Activated CD8-positive, alpha-beta memory T cell treated with anti-CD3 and anti-CD28 coated beads, Interleukin-2, amount 50 U/mL, for 4 hours (primary cell): ENCODE data around the gene EML4.
"Not testable (repeated sequence)": the region's sequence is repeated elsewhere in the genome, so short reads cannot be mapped to it uniquely, and the experiment has no call there.

Experiments used
- DNase-seq: peaks from one replicate; pipeline ENCODE4 v3.0.0-alpha.2; 2020

The EML4 gene

DNA sequence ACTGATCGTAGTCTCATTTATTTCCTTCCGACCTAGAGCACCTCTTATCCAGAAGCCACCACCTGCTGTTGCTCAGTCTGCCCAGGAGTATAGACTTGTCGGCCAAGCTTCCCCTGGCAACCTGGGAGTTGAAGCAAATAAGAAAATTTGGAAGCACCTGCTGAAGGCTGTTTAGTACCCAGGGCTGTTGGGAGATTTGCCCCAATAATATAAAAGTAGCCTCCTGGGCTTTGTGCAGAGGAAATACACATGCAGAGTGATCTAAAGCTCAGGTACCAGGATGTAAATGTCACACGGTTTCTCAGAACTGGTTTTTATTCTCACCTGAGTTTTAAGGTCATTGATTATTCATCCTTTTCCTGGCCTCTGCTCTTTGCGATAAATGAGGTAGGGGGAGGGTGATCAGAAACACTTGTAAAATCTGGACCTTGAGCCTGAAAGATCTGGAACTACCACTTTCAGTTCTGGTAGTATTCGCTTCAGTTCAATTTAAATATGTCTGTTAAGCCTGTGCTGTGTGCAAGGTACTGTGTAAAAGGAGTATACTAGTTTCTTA lies 192.7 kb downstream of the EML4 start:
- no peak for DNase-seq

DNA sequence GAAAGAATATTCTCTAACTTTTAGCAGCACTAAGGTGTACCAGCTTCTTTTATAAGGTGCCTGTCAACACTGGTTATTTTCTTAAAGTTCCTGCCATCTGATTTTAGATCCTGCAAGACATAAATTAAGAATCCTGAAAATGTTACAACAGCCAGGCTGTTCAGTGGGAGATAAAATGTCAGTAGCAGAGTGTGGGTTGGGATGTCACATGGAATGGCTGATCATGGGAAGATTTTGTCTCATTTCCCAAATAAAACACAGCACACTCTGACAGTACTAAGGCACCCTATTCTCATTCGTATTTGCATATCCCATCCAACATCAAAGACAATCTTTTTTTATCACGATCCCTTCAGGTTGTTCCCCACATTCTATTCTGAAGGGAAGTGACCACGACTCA lies 194.3 kb downstream of the EML4 start:
- DNase-seq = no peak

DNA sequence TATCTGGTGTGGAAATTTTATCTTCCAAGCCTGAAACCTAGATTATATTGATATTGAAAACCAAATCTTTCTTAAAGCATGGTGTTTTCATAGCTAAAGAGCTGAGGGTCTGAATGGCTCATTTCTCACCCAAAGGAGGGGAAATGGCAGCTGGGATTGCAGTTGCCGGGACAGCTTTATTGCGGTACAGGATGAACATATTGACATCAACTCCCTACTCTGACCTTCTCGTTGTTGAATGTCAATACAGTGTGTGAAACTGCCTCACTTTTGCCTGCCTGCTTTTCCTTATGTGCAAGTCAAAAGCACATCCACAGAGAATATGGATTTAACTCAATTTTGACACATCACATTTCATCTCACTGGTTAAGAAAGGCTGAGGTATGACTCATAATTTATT lies 195.5 kb downstream of the EML4 start:
- DNase-seq = no peak

DNA sequence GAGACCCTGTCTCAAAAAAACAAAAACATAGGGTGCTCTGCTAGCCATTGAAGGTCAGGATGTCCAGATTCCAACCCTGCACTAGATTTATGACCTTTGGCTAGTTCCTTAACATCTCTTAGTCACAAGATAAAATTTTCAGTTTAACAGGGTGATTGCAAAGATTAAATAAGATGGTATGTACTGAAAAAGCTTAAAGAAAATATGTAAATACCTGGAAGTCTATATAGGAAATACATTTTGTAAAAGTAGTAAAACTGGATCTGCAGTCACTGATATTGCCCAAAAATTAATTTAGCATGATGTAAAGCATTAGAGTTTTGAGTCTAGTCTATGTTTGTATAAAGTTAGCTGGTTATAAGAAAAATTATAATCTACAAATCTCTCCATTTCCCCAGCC lies 197.3 kb downstream of the EML4 start:
- no peak for DNase-seq

DNA sequence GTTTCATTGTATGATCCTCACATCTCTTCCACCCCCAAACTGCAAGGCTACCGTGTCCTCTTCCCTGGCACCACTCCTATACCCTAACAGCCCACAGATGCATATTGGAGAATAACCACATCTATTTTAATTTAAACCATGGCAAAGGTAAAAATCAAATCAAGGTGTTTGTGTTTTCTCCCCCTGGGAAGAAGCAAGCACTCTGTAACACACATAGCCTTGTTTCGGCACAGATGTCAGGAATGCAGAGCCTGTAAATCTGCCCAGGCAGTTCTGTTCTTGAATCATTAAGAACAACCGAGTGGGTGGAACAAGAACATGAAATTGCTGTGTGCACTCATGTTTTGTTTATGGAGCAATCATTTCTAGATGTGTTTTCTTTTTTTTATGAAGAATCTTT lies 198.7 kb downstream of the EML4 start:
- DNase-seq = no peak

DNA sequence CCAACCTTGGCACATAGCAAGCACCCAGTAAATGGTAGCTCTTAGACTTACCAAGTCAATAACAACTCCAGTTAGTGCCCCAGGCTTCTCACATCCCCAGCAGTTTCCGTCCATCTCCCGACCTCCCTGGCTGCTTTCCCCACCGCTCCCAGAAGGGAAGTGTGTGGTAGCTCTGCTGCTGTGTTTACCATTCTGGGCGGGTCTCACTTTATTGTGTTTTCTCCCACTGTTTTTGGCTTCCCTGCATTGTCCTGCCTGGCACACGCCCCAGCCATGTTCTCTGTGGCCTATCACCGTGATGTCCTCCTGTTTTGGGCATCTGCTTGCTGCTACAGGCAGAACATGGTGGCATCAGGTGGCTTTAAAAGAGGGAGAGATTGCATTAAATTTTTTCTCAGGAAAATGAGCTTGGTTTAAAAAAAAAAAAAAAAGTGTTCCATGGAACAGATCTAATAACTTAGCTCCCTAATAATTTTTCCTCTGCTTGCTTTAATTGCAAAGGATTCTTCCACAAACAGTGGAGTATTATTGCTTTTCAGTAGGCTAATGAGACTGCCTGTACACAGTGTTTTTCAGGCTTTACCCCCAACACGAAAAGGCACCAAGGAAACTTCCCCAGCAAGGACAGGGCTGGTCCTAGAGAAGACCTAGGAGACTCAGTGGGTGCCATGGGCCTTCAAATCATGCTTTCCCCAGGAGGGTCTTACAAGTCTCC lies 199.8 kb downstream of the EML4 start:
- DNase-seq = no peak

DNA sequence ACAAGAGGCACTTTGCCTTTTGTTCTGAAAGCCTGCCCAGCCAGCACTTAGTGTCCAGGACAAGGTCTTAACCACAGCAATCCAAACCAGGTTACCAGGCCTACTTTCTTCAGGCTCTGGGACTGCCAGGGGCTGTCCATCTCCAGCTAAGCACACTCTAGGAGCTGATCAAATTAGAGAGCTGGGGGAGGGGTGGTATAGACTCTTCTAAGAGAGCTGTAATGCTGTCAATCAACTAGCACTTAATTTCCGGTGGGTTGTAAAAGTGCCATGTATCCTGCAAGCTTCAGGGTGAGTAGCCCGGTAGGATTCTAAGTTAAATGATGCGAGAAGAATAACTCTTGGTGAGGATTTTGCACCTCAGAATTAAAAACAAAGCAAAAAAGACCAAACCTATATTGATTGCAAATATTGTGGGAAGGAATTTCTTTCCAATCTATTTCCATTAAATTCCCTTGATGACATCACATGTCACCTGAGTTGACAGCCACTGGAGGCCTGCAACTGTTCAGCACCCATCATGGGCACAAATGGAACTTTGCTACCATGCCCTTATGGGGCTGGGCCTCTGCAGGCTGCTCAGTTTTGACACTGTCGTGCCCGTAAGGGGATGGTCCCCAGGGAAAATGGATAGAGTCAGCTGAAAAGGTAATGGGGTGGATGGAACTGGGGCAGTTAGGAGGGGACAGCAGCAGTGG lies 200.5 kb downstream of the EML4 start:
- DNase-seq = no peak

DNA sequence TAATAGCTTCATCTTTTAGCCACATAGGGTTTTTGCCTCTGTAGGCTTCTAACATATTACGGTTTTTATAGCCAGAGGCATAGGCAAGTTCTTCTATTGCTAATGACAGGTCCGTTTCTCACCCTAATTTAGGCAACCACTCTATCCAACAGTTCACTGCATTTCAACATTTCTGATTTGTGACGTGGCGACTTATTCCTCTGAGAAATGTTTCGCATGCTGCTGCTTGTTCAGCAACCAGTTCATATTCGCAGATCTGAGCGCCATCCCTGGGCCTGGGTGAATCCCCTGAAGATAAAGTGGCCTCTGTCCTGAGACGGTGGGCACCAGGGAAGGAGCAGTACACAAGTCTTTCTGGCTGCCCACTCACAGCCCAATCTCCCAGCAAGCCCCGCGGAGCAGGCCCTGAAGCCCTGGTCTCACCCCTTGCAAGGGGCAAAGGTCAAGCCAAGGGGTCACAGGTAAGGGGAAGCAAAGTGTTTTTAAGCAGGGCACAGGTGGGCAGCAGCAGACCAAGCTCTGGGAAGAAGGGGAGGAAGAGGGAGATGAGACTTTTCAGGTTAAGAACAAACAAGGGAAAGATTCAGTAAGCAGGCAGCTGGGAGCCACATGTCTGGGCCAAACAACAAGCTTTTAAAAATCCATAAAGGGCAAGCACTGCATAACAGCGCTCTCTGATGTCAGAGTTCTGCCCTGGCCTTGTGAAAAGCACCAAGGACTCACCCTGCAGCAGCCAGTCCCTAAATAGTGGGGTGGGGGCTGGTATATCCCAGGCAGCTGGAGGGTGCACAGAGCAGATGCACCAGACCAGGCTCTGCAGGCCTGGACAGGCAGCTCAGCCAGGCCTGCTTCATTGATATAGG lies 202.7 kb downstream of the EML4 start:
- no peak for DNase-seq

DNA sequence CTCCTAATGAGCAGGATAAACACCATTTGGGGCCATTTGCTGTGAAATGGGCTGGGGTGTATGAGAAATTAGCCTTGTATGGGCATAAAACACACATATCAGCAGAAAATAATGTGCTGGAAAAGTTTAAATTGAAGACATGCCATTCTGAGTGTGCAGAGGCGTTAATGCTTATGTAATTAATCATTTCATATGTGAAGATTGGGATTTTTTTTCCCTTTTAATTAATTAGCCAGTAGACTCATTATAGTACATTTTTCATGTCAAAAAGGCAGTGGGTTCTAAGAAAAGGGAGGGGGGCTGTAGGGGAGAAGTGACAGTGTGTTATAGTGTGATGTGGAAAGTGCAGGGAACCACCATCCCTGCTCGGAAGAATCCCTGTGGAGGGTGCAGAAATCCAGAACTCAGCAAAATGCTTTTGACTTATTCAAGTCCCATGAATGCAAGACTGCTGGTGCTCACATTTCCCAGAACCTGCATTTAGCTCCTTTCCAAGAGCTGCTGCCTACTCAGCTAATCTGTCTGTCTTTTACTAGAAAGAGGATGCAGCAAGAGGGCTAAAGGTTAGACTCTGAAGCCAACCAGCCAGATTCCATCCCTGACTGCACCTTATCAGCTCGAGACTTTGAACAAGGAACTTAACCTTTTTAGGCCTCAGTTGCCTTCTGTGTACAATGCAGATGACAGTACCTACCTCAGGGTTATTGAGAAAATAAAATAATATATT lies 203.5 kb downstream of the EML4 start:
- no peak for DNase-seq

DNA sequence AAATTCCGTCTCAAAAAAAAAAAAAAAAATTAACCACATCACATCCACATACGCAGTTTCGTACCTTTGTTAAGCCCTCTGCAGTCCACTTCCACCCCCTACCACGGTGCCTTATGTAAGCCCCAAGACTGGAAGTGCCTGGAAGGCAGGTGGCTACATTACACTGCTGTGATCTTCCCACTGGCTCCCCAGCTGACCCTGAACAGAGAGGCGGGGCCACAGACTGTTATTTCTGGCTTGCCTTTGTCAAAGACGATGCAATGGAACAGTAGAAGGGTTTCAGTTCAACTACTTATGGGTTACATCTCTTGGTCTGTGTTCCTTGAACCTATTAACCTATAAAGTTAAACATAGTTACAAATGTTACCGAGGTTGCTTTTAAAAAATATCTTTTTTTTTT lies 207.6 kb downstream of the EML4 start:
- no peak for DNase-seq

DNA sequence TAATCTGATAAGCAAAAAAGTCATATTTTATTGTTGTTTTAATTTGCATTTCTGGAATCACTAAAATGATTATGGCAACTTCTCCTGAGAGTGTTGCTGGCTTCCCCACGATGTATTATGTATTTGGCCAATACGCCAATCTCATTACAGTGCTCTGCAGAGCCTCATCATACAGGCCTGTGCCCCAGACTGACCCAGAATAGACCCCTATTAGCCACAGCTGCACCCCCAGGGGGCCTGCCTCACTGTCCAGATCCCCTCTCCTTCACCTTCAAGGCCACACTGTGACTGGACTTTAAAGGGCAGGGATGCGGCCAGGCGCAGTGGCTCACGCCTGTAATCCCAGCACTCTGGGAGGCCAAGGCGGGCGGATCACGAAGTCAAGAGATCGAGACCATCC lies 209.3 kb downstream of the EML4 start:
- DNase-seq = no peak

DNA sequence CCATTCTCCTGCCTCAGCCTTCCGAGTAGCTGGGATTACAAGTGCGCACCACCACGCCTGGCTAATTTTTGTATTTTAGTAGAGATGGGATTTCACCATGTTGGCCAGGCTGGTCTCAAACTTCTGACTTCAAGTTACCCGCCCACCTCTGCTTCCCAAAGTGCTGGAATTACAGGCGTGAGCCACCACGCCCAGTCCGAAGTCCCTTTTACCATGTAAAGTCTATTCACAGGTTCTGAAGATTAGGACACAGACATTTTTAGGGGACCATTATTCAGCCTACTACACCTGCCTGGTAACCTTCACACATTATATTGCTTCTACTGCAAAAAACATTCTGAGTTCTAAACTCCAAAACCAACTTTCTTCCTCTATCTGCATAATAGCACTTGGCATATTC lies 210.9 kb downstream of the EML4 start:
- DNase-seq = not testable (repeated sequence)

DNA sequence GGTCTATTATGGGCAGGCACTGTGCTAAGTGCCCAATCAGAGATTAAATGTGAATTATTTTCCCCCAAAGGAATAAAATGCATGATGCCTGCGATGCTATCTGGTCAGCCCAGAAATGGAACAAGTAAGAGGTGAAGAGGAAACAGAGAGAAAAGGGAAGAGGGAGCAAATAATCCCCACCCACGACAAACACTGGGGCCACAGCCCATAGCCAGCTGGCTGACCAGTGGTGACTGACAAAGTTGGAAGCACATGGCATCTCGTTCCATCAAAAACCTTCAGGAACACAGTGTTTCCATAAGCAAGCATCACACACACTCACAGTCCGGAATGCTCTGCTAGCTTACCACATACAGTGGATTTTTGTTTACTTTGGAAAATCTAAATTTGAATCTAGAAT lies 213.0 kb downstream of the EML4 start:
- no peak for DNase-seq
